Keratinocyte (primary cell): ENCODE data around the gene FBXO31.

ENCODE experiments used
- CTCF ChIP-seq, 3 experiments: IDR thresholded peaks in 1 of 3; conservative IDR thresholded peaks in 1 of 3; optimal IDR thresholded peaks in 1 of 3; 2 replicates in 2 of 3; 3 replicates in 1 of 3; pipeline versions ENCODE3 to v1.5.1; 2011; ENCODE audit warnings: low read length in 3 of 3, mild to moderate bottlenecking in 3 of 3, moderate library complexity in 2 of 3, control low read depth in 1 of 3, inconsistent platforms in 1 of 3; ENCODE audit not compliant: insufficient read depth in 2 of 3; ENCODE audit errors: extremely low read depth in 1 of 3
- EZH2 ChIP-seq: IDR thresholded peaks from one replicate; pipeline ENCODE4 v1.6.1; 2012; ENCODE audit warnings: inconsistent platforms, mild to moderate bottlenecking, low read length, moderate library complexity

GRCh38 chr16:87310610-87311009 lies 73.0 kb downstream of the FBXO31 start:
- TF ChIP-seq CTCF (optimal IDR thresholded peaks at IDR 0.05 in 1 of 3, IDR thresholded peaks at IDR 0.05 in 1 of 3, conservative IDR thresholded peaks at IDR 0.05 in 1 of 3; ENCODE audit: extremely low read depth in 1 of 3, insufficient read depth in 2 of 3, low read length in 3 of 3) (no peak), EZH2 (no peak)
